ENCODE measurements around the gene RABEP2. TPM values are rescaled to one million over a fixed set of nuclear protein-coding genes. Genes with fewer than 3 reads are reported as not detected.
A peak's percentile ranks its signal among the peaks of the same experiment; 100 is the strongest.

The RABEP2 gene
- total and polyA plus RNA-seq, 5 donors = 13.4 to 27.4 (median 21.7) TPM

DNA sequence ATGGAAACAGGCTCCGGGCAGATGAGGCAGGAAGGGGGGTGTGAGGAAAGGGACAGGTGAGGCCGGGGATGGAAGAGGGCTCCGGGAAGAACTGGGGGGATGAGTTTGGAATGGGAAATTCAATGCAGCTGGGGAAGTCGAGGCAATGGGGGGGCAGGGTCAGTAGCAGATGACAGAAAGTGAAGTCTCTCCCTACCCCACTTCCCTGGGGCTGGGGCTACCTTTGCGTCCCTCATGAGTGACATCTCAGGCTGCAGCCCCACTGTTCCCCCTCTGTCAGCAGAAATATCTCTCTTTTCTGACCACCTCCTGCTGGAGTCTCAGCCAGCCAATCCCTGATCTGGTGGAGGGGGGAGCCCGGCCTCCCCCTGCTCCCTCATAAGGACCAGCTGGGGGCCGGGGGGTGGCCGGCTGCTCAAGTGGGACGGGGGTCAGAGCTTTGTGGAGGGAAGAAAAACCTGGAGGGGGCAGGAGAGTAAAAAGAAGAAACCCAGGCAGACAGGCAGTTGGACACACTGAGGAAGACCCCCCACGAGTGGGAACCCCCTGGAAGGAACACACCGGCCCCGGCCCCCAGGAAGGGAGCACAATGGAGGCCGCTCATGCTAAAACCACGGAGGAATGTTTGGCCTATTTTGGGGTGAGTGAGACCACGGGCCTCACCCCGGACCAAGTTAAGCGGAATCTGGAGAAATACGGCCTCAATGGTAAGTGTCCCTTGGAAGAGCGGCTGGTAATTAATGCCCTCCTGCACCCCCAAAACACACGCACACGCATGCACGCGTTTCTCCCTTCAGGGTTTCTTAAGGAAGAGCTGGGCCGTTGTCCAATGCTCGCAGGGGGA lies 46.7 kb downstream of the RABEP2 start, which contains the start of gene ATP2A1:
ATP2A1 (plus strand) TSS at position 406 of the 844 bp plus-strand sequence; CDS start at position 590, 184 bp downstream.
- DNase-seq = no peak
- intact Hi-C loops (cut with DNase I) = loop anchor here in 2 of 4 donors (10.0 kb wide), 1 partner anchor 66 kb away; no protein-coding TSS in a partner anchor

DNA sequence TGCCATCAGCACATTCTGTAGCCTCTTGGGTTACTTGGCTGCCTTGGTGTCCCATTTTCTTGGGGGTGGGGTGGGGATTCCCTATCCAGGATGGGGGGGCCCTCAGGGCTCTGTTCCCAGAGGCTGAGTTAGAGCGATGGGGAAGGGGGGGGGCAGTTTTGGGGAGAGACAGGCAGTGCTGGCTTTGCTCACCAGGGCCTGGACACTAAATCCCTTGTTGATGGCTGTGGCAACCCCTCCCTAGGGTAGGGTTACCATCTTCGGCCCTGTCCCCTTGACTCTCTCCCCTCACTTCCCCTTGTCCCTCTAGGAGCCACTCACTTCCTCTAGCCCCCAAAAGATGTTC lies 47.4 kb downstream of the RABEP2 start:
- no peak overlapping the region for H3K27ac ChIP-seq (ENCODE audit: low read length)
- H3K4me3 ChIP-seq (ENCODE audit: low read length) = no peak overlapping the region
- WGBS = 60% methylated on average over 2 of the region's 2 CpGs
- no peak for ATAC-seq
- intact Hi-C loops (cut with DNase I) = loop anchor here in 2 of 4 donors (10.0 kb wide), 1 partner anchor 67 kb away; no protein-coding TSS in a partner anchor
- no peaks in the 10 kb centered on the region for H3K27me3 ChIP-seq (ENCODE audit: control insufficient read depth, insufficient read depth)
- DNase-seq = peak in 1 of 3 donors; percentile 14
- peaks cover 3% of the 10 kb centered on the region for H3K4me1 ChIP-seq (ENCODE audit: control insufficient read depth, insufficient read depth, low read length)
- H3K9me3 ChIP-seq (ENCODE audit: control insufficient read depth, low read length) = no peaks in the 10 kb centered on the region

More for the DNA sequence above, 46.7 kb downstream of the RABEP2 start, which contains the start of gene ATP2A1:
- Histone ChIP-seq H3K4me3 (ENCODE audit: low read length) (peak within 1 kb of the TSS; percentile 73), H3K9me3 (ENCODE audit: control insufficient read depth, low read length) (no peaks in the 10 kb centered on the region), H3K4me1 (ENCODE audit: control insufficient read depth, insufficient read depth, low read length) (peaks cover 3% of the 10 kb centered on the region), H3K27ac (ENCODE audit: low read length) (no peak within 1 kb of the TSS), H3K27me3 (ENCODE audit: control insufficient read depth, insufficient read depth) (no peaks in the 10 kb centered on the region)
- ATAC-seq = no peak
- 67% methylated on average over 25 of the region's 25 CpGs for WGBS

DNA sequence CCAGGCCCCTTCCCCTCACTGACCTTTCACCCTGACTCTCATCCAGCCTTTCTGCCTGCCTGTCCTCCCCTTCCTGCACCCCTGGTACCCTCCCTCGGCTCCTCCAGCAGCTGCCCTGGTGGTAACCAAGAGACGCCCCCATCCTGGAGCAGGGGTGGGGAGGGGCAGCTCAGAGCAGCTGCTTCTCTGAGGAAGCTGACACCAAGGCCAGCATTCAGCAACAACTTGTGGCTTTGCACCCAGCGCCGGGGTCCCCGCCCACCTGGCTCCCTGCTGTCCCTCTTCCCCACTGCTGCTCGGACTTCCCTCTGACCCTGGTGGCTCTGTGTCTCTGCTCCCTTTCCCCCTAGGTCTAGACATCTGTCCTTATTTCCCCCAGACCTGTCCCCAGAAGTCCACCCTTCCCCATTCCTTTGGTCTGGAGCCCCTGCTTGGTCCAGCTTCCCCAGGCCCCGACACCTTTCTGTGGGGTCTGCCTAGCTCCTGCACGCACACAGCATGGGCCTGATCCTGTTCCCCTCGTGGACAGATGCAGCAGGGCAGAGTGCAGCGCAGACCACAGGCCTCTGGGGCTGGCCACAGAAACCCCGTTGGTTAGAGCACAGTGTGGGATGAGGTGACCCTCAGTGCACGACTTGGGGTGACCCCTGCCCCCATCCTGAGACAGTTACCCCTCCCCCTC lies 47.9 kb downstream of the RABEP2 start:
- Histone ChIP-seq H3K27ac (ENCODE audit: low read length) (no peak overlapping the region), H3K4me1 (ENCODE audit: control insufficient read depth, insufficient read depth, low read length) (peaks cover 3% of the 10 kb centered on the region), H3K27me3 (ENCODE audit: control insufficient read depth, insufficient read depth) (no peaks in the 10 kb centered on the region), H3K4me3 (ENCODE audit: low read length) (no peak overlapping the region), H3K9me3 (ENCODE audit: control insufficient read depth, low read length) (no peaks in the 10 kb centered on the region)
- WGBS = 47% methylated on average over 12 of the region's 12 CpGs
- ATAC-seq = no peak
- peak in 2 of 3 donors; percentile 20 to 56 for DNase-seq
- intact Hi-C loops (cut with DNase I) = loop anchor here in 2 of 4 donors (10.0 kb wide), 1 partner anchor 68 kb away; no protein-coding TSS in a partner anchor

DNA sequence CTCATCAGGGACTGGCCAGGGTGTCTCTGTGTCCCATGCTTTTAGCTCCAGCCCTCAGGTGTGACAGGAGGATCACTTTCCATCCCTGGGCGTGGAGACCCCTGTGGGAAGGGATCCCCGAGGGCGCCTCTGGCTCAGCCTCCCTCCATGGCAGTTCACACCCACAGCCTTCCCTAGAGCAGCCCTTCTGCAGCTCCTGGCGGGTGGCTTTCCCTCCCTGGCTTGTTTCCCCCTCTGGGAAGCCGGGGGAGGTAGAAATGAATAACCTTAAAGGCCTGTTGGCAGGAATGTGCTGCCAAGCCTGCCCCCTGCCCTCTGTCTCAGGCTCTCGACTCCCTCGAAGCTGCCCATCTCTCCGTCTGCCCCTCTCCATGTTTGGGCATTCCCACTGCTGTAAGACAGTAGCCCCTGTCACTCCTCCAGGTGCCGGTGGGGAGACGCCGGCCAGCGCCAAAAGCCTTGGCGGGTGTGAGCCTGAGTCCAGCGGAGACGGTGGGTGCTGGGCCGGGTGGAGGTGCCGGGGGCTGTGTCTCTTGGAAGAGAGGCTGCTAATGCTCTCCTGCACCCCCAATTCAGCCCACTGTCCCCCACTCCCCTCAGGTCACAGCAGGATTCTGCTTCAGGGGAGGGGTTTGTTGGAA lies 48.9 kb downstream of the RABEP2 start:
- ATAC-seq = no peak
- H3K4me1 ChIP-seq (ENCODE audit: control insufficient read depth, insufficient read depth, low read length) = peaks cover 3% of the 10 kb centered on the region
- H3K4me3 ChIP-seq (ENCODE audit: low read length) = no peak overlapping the region
- 54% methylated on average over 17 of the region's 17 CpGs for WGBS
- intact Hi-C loops (cut with DNase I) = loop anchor here in 2 of 4 donors (10.0 kb wide), 1 partner anchor 69 kb away; no protein-coding TSS in a partner anchor
- H3K27me3 ChIP-seq (ENCODE audit: control insufficient read depth, insufficient read depth) = no peaks in the 10 kb centered on the region
- no peak overlapping the region for H3K27ac ChIP-seq (ENCODE audit: low read length)
- H3K9me3 ChIP-seq (ENCODE audit: control insufficient read depth, low read length) = no peaks in the 10 kb centered on the region
- DNase-seq = peak in 2 of 3 donors; percentile 27 to 42

DNA sequence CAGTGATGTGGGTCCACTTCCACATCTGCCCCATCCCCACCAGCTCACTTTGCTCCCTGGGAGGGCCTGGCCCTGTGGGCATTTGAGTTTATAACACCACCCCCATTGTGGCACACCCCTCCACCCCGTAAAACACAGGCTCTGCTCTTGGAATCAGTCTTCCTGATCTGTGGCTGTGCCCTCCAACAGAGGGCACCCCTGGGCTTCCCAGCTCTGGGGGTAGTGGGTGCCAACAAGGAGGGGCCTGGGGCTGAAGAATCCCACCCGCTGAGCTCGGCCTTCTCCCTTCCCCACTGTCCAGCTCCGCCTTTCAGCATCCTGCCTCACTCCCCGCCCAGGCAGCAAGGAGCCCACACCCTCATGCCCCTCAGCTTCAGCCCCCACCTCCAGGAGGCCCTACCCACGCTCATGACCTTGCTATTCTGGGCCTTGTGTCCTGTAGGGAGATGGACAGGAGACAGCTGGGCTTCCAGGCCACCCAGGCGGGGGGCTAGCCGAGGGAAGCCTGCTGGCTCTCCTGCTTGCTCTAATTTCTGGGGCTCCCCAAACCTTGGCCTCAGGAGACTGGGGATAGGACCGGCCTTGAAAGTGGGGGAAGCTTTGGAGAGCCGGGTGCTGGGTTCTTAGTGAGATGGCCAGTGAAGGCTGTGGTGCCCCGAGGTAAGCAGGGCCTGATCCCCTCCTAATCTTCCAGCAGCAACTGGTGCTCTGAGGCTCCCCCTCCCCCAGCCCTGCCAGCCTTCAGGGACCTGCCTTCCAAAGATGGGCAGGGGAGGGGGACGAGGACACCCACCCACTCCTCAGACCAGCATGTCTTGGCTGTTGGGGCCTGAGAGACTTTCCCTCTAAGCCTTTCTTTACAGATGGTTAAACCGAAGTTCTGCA lies 49.7 kb downstream of the RABEP2 start:
- no peaks in the 10 kb centered on the region for H3K27me3 ChIP-seq (ENCODE audit: control insufficient read depth, insufficient read depth)
- no peak for ATAC-seq

DNA sequence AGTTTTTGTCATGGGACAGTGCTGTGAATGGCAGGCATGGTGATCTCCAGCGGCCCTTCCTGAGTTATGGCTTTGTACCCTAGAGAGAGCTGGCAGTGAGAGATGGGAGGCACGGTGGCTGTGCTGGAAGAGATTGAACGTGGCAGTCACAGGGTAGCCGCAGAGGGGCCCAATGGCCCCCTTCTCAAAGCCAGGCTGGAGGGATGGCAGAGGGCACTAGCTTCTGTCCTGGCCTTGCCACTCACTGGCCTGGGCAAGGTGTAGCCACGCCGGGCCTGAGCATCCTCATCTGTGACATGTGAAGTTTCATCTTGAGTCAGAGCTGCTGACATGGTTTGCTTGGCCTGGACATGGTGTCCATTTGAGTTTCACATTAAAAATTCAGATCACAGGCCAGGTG lies 50.6 kb downstream of the RABEP2 start:
- DNase-seq (peak in 2 of 3 donors; percentile 33 to 46), ATAC-seq (no peak)
- no peaks in the 10 kb centered on the region for H3K27me3 ChIP-seq (ENCODE audit: control insufficient read depth, insufficient read depth)
- no peak overlapping the region for H3K27ac ChIP-seq (ENCODE audit: low read length)
- WGBS = 92% methylated on average over 6 of the region's 6 CpGs
- no peaks in the 10 kb centered on the region for H3K4me1 ChIP-seq (ENCODE audit: control insufficient read depth, insufficient read depth, low read length)
- no peaks in the 10 kb centered on the region for H3K9me3 ChIP-seq (ENCODE audit: control insufficient read depth, low read length)
- H3K4me3 ChIP-seq (ENCODE audit: low read length) = no peak overlapping the region
- intact Hi-C loops (cut with DNase I) = loop anchor here in 2 of 4 donors (10.0 kb wide), 1 partner anchor 70 kb away; no protein-coding TSS in a partner anchor

More for the DNA sequence above, 49.7 kb downstream of the RABEP2 start:
- peaks cover 3% of the 10 kb centered on the region for H3K4me1 ChIP-seq (ENCODE audit: control insufficient read depth, insufficient read depth, low read length)
- peak in 2 of 3 donors; percentile 43 to 56 for DNase-seq
- H3K27ac ChIP-seq (ENCODE audit: low read length) = no peak overlapping the region
- H3K4me3 ChIP-seq (ENCODE audit: low read length) = no peak overlapping the region
- 51% methylated on average over 13 of the region's 13 CpGs for WGBS
- intact Hi-C loops (cut with DNase I) = loop anchor here in 2 of 4 donors (10.0 kb wide), 1 partner anchor 69 kb away; no protein-coding TSS in a partner anchor
- no peaks in the 10 kb centered on the region for H3K9me3 ChIP-seq (ENCODE audit: control insufficient read depth, low read length)

DNA sequence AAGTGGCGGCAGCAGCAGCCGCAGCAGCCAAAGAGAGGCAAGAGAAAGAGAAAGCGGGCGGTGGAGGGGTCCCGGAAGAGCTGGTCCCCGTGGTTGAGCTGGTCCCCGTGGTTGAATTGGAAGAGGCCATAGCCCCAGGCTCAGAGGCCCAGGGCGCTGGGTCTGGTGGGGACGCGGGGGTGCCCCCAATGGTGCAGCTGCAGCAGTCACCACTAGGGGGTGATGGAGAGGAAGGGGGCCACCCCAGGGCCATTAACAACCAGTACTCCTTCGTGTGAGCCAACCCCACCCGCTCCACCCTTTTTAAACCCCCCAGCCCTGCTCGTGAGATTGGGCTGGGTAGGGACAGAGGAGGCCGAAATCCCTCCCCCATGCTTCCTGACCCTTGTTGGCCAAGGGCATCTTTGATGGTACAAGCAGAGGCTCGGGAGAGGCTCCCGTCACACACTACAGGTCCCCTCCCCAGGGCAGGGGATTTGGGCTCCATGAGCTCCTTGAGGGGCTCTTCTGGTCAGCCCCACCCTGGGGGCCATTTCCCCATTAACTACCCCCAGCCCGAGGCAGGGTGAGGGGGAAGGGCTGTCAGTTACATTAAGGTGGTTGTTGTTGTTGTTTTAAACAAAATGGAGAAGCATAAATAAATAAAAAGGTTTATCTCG lies 51.4 kb downstream of the RABEP2 start:
- Histone ChIP-seq H3K27ac (ENCODE audit: low read length) (no peak overlapping the region), H3K9me3 (ENCODE audit: control insufficient read depth, low read length) (no peaks in the 10 kb centered on the region), H3K4me3 (ENCODE audit: low read length) (no peak overlapping the region), H3K4me1 (ENCODE audit: control insufficient read depth, insufficient read depth, low read length) (no peaks in the 10 kb centered on the region), H3K27me3 (ENCODE audit: control insufficient read depth, insufficient read depth) (no peaks in the 10 kb centered on the region)
- 88% methylated on average over 18 of the region's 18 CpGs for WGBS
- DNase-seq = peak in 1 of 3 donors; percentile 49
- peak in 1 of 2 donors; percentile 34 for ATAC-seq
- intact Hi-C loops (cut with DNase I) = loop anchor here in 2 of 4 donors (10.0 kb wide), 1 partner anchor 71 kb away; no protein-coding TSS in a partner anchor

DNA sequence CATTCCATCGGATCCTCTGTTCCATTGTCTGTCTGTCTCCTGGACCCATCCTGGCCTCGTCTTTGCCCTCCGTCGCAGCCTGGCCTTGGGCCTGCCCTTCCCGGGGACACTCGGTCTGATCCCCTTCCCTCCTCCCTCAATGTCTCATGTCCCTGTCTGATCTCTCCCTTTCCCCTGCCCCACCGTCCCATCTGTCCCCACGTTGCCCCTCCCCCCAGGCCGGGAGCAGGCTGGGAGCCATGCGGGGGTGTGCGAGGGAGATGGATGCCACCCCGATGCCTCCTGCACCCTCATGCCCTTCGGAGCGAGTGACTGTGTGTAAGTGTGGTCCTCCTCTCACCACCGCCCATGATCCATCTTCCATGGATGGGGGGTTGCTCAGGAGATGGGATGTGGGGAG lies 52.1 kb downstream of the RABEP2 start:
- H3K9me3 ChIP-seq (ENCODE audit: control insufficient read depth, low read length) = no peaks in the 10 kb centered on the region
- WGBS = 84% methylated on average over 15 of the region's 15 CpGs
- no peaks in the 10 kb centered on the region for H3K4me1 ChIP-seq (ENCODE audit: control insufficient read depth, insufficient read depth, low read length)
- no peak for ATAC-seq
- intact Hi-C loops (cut with DNase I) = loop anchor here in 2 of 4 donors (10.0 kb wide), 1 partner anchor 72 kb away; no protein-coding TSS in a partner anchor
- no peak overlapping the region for H3K4me3 ChIP-seq (ENCODE audit: low read length)
- no peaks in the 10 kb centered on the region for H3K27me3 ChIP-seq (ENCODE audit: control insufficient read depth, insufficient read depth)
- DNase-seq = peak in 1 of 3 donors; percentile 28
- no peak overlapping the region for H3K27ac ChIP-seq (ENCODE audit: low read length)

DNA sequence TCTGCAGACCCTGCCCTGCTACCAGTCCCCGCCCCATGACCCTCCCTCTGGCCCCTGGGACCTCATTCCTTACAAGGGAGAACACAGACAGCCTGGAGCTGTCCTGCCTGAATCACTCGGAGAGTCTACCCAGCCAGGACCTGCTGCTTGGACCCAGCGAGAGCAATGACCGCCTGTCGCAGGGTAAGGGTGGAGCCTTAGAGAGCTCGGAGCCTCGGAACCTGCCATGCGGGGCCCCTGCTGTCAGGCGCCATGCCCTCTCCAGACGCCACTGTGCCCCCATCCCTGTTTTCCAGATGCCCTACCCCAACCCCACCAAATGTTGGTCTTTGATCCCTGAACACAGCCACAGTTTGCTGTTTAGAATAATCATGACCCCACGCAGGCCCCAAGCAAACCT lies 55.8 kb downstream of the RABEP2 start:
- intact Hi-C loops (cut with DNase I) = no loop called here
- 93% methylated on average over 11 of the region's 11 CpGs for WGBS

More for the DNA sequence above, 55.8 kb downstream of the RABEP2 start:
- no peaks in the 10 kb centered on the region for H3K9me3 ChIP-seq (ENCODE audit: control insufficient read depth, low read length)
- H3K27me3 ChIP-seq (ENCODE audit: control insufficient read depth, insufficient read depth) = no peaks in the 10 kb centered on the region
- H3K27ac ChIP-seq (ENCODE audit: low read length) = no peak overlapping the region
- DNase-seq = peak in 1 of 3 donors; percentile 26
- no peaks in the 10 kb centered on the region for H3K4me1 ChIP-seq (ENCODE audit: control insufficient read depth, insufficient read depth, low read length)
- no peak for ATAC-seq
- no peak overlapping the region for H3K4me3 ChIP-seq (ENCODE audit: low read length)
